Measurements from ENCODE around the gene NDUFV2. TPM values are rescaled to one million over a fixed set of nuclear protein-coding genes. Genes with fewer than 3 reads are reported as not detected.

NDUFV2 gene
- total and polyA plus RNA-seq, 2 of the 13 experiments (the other 11 are each of a cell fraction or from before 2014, with no cell fraction given) = 216 to 299 TPM

DNA sequence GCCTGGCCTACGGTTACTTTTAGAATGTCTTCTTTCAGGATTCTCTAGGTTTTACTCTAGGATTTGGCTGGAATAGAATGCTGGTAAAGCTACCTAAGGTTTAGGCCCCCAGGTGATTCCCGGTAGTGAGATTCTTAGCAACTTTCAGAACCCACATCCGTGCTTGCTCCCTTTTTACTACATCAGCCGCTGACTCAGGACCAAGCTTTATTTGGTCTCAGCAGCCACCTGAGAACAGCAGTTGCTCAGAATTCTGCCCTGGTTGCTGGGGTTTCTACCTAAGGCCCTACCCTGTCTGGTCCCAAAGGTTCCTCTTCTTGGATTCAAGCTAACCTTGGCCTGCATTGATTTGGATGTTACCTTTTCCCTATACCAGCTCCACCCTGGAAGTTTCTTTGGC, 36.1 kb upstream of the NDUFV2 start (continued):
- TF ChIP-seq, protein P1, sequence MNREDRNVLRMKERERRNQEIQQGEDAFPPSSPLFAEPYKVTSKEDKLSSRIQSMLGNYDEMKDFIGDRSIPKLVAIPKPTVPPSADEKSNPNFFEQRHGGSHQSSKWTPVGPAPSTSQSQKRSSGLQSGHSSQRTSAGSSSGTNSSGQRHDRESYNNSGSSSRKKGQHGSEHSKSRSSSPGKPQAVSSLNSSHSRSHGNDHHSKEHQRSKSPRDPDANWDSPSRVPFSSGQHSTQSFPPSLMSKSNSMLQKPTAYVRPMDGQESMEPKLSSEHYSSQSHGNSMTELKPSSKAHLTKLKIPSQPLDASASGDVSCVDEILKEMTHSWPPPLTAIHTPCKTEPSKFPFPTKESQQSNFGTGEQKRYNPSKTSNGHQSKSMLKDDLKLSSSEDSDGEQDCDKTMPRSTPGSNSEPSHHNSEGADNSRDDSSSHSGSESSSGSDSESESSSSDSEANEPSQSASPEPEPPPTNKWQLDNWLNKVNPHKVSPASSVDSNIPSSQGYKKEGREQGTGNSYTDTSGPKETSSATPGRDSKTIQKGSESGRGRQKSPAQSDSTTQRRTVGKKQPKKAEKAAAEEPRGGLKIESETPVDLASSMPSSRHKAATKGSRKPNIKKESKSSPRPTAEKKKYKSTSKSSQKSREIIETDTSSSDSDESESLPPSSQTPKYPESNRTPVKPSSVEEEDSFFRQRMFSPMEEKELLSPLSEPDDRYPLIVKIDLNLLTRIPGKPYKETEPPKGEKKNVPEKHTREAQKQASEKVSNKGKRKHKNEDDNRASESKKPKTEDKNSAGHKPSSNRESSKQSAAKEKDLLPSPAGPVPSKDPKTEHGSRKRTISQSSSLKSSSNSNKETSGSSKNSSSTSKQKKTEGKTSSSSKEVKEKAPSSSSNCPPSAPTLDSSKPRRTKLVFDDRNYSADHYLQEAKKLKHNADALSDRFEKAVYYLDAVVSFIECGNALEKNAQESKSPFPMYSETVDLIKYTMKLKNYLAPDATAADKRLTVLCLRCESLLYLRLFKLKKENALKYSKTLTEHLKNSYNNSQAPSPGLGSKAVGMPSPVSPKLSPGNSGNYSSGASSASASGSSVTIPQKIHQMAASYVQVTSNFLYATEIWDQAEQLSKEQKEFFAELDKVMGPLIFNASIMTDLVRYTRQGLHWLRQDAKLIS (CRISPR knock-in tag; IDR thresholded peaks at IDR 0.05) = no peak
- no peak for TF ChIP-seq DNMT3B (CRISPR knock-in tag; conservative IDR thresholded peaks at IDR 0.05)
- TF ChIP-seq, protein P2, sequence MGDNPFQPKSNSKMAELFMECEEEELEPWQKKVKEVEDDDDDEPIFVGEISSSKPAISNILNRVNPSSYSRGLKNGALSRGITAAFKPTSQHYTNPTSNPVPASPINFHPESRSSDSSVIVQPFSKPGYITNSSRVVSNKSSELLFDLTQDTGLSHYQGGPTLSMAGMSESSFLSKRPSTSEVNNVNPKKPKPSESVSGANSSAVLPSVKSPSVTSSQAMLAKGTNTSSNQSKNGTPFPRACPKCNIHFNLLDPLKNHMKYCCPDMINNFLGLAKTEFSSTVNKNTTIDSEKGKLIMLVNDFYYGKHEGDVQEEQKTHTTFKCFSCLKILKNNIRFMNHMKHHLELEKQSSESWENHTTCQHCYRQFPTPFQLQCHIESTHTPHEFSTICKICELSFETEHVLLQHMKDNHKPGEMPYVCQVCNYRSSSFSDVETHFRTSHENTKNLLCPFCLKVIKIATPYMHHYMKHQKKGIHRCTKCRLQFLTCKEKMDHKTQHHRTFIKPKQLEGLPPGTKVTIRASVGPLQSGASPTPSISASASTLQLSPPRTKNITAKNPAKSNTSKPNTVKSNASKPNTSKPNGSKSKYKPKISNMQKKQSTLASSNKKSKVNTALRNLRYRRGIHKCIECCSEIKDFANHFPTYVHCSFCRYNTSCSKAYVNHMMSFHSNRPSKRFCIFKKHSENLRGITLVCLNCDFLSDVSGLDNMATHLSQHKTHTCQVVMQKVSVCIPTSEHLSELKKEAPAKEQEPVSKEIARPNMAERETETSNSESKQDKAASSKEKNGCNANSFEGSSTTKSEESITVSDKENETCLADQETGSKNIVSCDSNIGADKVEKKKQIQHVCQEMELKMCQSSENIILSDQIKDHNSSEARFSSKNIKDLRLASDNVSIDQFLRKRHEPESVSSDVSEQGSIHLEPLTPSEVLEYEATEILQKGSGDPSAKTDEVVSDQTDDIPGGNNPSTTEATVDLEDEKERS (CRISPR knock-in tag; IDR thresholded peaks at IDR 0.05) = no peak
- no peak for TF ChIP-seq TAF15 (IDR thresholded peaks at IDR 0.05; ENCODE audit: low read depth, low read length, poor library complexity, severe bottlenecking)
- TF ChIP-seq, protein P3, sequence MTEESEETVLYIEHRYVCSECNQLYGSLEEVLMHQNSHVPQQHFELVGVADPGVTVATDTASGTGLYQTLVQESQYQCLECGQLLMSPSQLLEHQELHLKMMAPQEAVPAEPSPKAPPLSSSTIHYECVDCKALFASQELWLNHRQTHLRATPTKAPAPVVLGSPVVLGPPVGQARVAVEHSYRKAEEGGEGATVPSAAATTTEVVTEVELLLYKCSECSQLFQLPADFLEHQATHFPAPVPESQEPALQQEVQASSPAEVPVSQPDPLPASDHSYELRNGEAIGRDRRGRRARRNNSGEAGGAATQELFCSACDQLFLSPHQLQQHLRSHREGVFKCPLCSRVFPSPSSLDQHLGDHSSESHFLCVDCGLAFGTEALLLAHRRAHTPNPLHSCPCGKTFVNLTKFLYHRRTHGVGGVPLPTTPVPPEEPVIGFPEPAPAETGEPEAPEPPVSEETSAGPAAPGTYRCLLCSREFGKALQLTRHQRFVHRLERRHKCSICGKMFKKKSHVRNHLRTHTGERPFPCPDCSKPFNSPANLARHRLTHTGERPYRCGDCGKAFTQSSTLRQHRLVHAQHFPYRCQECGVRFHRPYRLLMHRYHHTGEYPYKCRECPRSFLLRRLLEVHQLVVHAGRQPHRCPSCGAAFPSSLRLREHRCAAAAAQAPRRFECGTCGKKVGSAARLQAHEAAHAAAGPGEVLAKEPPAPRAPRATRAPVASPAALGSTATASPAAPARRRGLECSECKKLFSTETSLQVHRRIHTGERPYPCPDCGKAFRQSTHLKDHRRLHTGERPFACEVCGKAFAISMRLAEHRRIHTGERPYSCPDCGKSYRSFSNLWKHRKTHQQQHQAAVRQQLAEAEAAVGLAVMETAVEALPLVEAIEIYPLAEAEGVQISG (CRISPR knock-in tag; IDR thresholded peaks at IDR 0.05) = no peak
